HepG2 (cell line): Measurements from ENCODE around the gene EXOC7. TPM values are rescaled to one million over a fixed set of nuclear protein-coding genes. Genes with fewer than 3 reads are reported as not detected.
A peak's percentile ranks its signal among the peaks of the same experiment; 100 is the strongest.

Experiments used
- E2F5 ChIP-seq: sonication (generic); formaldehyde crosslinking; conservative IDR thresholded peaks from 2 replicates; pipeline ENCODE4 v1.4.0; 2020; ENCODE audit warnings: missing genetic modification reagents
- GMEB1 ChIP-seq: sonication (generic); formaldehyde crosslinking; IDR thresholded peaks from 2 replicates; pipeline ENCODE4 v1.5.1; 2020; ENCODE audit warnings: missing genetic modification reagents, mild to moderate bottlenecking, borderline replicate concordance
- HNF4G ChIP-seq, 2 experiments: sonication (generic) in 1 of 2; formaldehyde crosslinking in 1 of 2; IDR thresholded peaks; 2 replicates each; pipeline versions ENCODE4 v1.4.0 to v1.6.1; 2011 to 2020; ENCODE audit warnings: borderline replicate concordance in 2 of 2, low read depth in 2 of 2, mild to moderate bottlenecking in 2 of 2, low read length in 1 of 2, missing genetic modification reagents in 1 of 2, moderate library complexity in 1 of 2
- MTA1 ChIP-seq: sonication (generic); formaldehyde crosslinking; IDR thresholded peaks from 2 replicates; pipeline ENCODE4 v1.4.0; 2020; ENCODE audit warnings: missing genetic modification reagents, mild to moderate bottlenecking, borderline replicate concordance
- MXD1 ChIP-seq: sonication (generic); formaldehyde crosslinking; IDR thresholded peaks from 2 replicates; pipeline ENCODE4 v1.4.0; 2020; ENCODE audit warnings: mild to moderate bottlenecking, missing genetic modification reagents
- PAXIP1 ChIP-seq: sonication (generic); formaldehyde crosslinking; conservative IDR thresholded peaks from 2 replicates; pipeline ENCODE4 v1.4.0; 2020; ENCODE audit warnings: mild to moderate bottlenecking, missing genetic modification reagents, moderate library complexity
- POLR2A ChIP-seq, 2 experiments: IDR thresholded peaks; 2 replicates each; pipeline ENCODE4 v1.6.1; 2011; ENCODE audit warnings: low read depth in 2 of 2, low read length in 2 of 2, mild to moderate bottlenecking in 1 of 2, moderate library complexity in 1 of 2; ENCODE audit not compliant: insufficient read depth in 1 of 2
- RNF2 ChIP-seq: fragments of 450-650 bp; conservative IDR thresholded peaks from 2 replicates; pipeline ENCODE4 v1.6.1; 2016; ENCODE audit warnings: low read depth
- RORA ChIP-seq: sonication (generic); formaldehyde crosslinking; IDR thresholded peaks from 2 replicates; pipeline ENCODE4 v1.5.0; 2020; ENCODE audit warnings: mild to moderate bottlenecking, missing genetic modification reagents, moderate library complexity
- SALL1 ChIP-seq: sonication (generic); formaldehyde crosslinking; IDR thresholded peaks from 2 replicates; pipeline ENCODE4 v1.8.0; 2022; ENCODE audit warnings: mild to moderate bottlenecking, missing genetic modification reagents
- SMARCE1 ChIP-seq: fragments of 450-650 bp; IDR thresholded peaks from 2 replicates; pipeline ENCODE4 v1.6.1; 2017; ENCODE audit warnings: borderline replicate concordance
- SRSF1 ChIP-seq: fragments of 200-400 bp; formaldehyde crosslinking; optimal IDR thresholded peaks from 2 replicates; pipeline ENCODE3; 2017; ENCODE audit warnings: mild to moderate bottlenecking, low read depth, low read length, moderate library complexity
- TBP ChIP-seq: sonication (generic); formaldehyde crosslinking; IDR thresholded peaks from 2 replicates; pipeline ENCODE4 v1.5.0; 2020; ENCODE audit warnings: missing genetic modification reagents
- XRCC5 ChIP-seq: fragments of 200-400 bp; formaldehyde crosslinking; optimal IDR thresholded peaks from 2 replicates; pipeline ENCODE3; 2017; ENCODE audit warnings: mild to moderate bottlenecking, low read length
- ZMAT3 ChIP-seq: sonication (generic); formaldehyde crosslinking; conservative IDR thresholded peaks from 2 replicates; pipeline ENCODE4 v1.7.0; 2021; ENCODE audit warnings: missing genetic modification reagents
- ZNF224 ChIP-seq: sonication (generic); formaldehyde crosslinking; IDR thresholded peaks from 2 replicates; pipeline ENCODE4 v1.5.0; 2020; ENCODE audit warnings: mild to moderate bottlenecking, missing genetic modification reagents
- ZNF337 ChIP-seq: sonication (generic); formaldehyde crosslinking; IDR thresholded peaks from 2 replicates; pipeline ENCODE4 v1.5.1; 2020; ENCODE audit warnings: missing genetic modification reagents, low read depth, mild to moderate bottlenecking, borderline replicate concordance
- ZNF33A ChIP-seq: sonication (generic); formaldehyde crosslinking; IDR thresholded peaks from 2 replicates; pipeline ENCODE4 v1.5.1; 2020; ENCODE audit warnings: missing genetic modification reagents, mild to moderate bottlenecking, moderate library complexity, borderline replicate concordance
- ZNF354B ChIP-seq: sonication (generic); formaldehyde crosslinking; IDR thresholded peaks from 2 replicates; pipeline ENCODE4 v1.8.0; 2022; ENCODE audit warnings: mild to moderate bottlenecking, missing genetic modification reagents
- ZNF639 ChIP-seq: conservative IDR thresholded peaks from 2 replicates; pipeline ENCODE4 v1.6.1; 2018; ENCODE audit warnings: missing genetic modification reagents
- polyA plus RNA-seq, 8 experiments: library from polyadenylated mRNA; depleted of rRNA in 3 of 8; stranded (reverse) in 7 of 8; unstranded in 1 of 8; fragments of >200 nt; fragmentation: Illumina TruSeq in 4 of 8; extraction: Trizol in 4 of 8; gene quantifications; 2 replicates each; pipeline versions ENCODE4 v1.2.1 to v1.2.3, GENCODE V29; 2011 to 2016; ENCODE audit warnings: low read depth in 4 of 8, missing spikeins in 1 of 8, mixed read lengths in 1 of 8; ENCODE audit not compliant: insufficient read depth in 1 of 8
- total RNA-seq, 5 experiments: library from RNA; depleted of rRNA; stranded (reverse); fragments of >200 nt; fragmentation: Illumina TruSeq; extraction: Trizol; gene quantifications; 2 replicates each; pipeline ENCODE4 v1.2.3, GENCODE V29; 2016; ENCODE audit warnings: low read depth in 1 of 5

Gene EXOC7
- total and polyA plus RNA-seq, 2 of the 13 experiments (the other 11 are each of a cell fraction or from before 2014, with no cell fraction given), result 86.9 to 116 TPM

- peak; percentile 80 for TF ChIP-seq GMEB1 (CRISPR knock-in tag)
- TF ChIP-seq ZNF337 (CRISPR knock-in tag), result peak; percentile 90; the same call in 1 of the 2 replicates
- TF ChIP-seq E2F5, result peak; percentile 47; the same call in 1 of the 2 replicates
- no peak for TF ChIP-seq SMARCE1
- TF ChIP-seq ZNF224 (CRISPR knock-in tag), result peak; percentile 93; the same call in 1 of the 2 replicates
- peak; percentile 54; the same call in 1 of the 2 replicates for TF ChIP-seq PAXIP1
- peak; percentile 93 to 97 for TF ChIP-seq POLR2A (IDR thresholded peaks at IDR 0.05; ENCODE audit: insufficient read depth in 1 of 2, low read depth in 2 of 2, low read length in 2 of 2)
- TF ChIP-seq HNF4G (IDR thresholded peaks at IDR 0.05; ENCODE audit: borderline replicate concordance, low read depth, low read length), result no peak
- TF ChIP-seq HNF4G (CRISPR knock-in tag; IDR thresholded peaks at IDR 0.05; ENCODE audit: borderline replicate concordance, low read depth), result peak; percentile 62
- TF ChIP-seq ZNF33A (CRISPR knock-in tag), result peak; percentile 93; the same call in 1 of the 2 replicates
- peak; percentile 96 for TF ChIP-seq SRSF1
- TF ChIP-seq XRCC5, result peak; percentile 81
- no peak for TF ChIP-seq TBP (CRISPR knock-in tag)
- TF ChIP-seq MXD1 (CRISPR knock-in tag), result peak; percentile 43; the same call in 1 of the 2 replicates
- peak; percentile 70; the same call in 1 of the 2 replicates for TF ChIP-seq ZNF639 (CRISPR knock-in tag)
- peak; percentile 74 for TF ChIP-seq SALL1 (CRISPR knock-in tag)
- 0 out of 2 replicates have a peak, but pooled peaks have one; percentile 37 for TF ChIP-seq ZNF354B (CRISPR knock-in tag)
- peak; percentile 88 for TF ChIP-seq ZMAT3 (CRISPR knock-in tag)
- peak; percentile 62; the same call in 1 of the 2 replicates for TF ChIP-seq MTA1 (CRISPR knock-in tag)
- TF ChIP-seq RORA (CRISPR knock-in tag), result no peak
- 0 out of 2 replicates have a peak, but pooled peaks have one; percentile 61 for TF ChIP-seq RNF2
Measured at GRCh38 chr17:76103274-76104139, at the start of gene EXOC7 (continued).
